ENCODE data around the gene MUSK. TPM values are rescaled to one million over a fixed set of nuclear protein-coding genes. Genes with fewer than 3 reads are reported as not detected.
"Not testable (repeated sequence)": the region's sequence is repeated elsewhere in the genome, so short reads cannot be mapped to it uniquely, and the experiment has no call there.

MUSK gene
- total RNA-seq, 1 experiment from 2014 or later: not detected

DNA sequence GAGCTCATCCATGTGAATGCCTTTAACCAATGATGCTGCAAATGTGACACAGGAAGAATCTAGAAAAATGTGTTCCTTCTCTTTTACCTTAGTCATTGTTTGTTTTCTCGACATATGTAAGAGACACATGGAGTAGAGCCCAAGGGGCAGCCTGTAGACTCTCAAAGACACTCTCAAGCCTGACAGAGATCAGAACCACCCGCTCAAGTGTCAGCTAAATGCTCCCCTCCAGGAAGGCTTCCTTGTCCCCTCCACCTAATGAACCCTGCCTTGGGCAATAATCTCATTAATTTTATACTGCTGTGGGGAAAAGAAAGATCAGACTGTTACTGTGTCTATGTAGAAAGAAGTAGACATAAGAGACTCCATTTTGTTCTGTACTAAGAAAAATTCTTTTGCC lies 157.4 kb downstream of the MUSK start:
- in situ Hi-C loops (cut with HindIII; ENCODE audit: low pct_unique_long_range_greater_than_20kb, low sequenced_read_pairs): no loop called here
- POLR2A ChIA-PET: no interaction called here
- no peak overlapping the region for H3K4me3 ChIP-seq (ENCODE audit: low read depth in 2 of 2, low read length in 2 of 2)
- ATAC-seq (no peak), DNase-seq (ENCODE audit: low read depth, low spot score) (no peak)
- CTCF ChIA-PET: no interaction called here
- H3K27ac ChIP-seq (ENCODE audit: low read length): no peak overlapping the region
- intact Hi-C loops (cut with micrococcal nuclease; ENCODE audit: unreplicated experiment): no loop called here
- no peaks in the 10 kb centered on the region for H3K27me3 ChIP-seq (ENCODE audit: control insufficient read depth, insufficient read depth, low read length)
- H3K36me3 ChIP-seq (ENCODE audit: control insufficient read depth, insufficient read depth, low read length): no peaks in the 10 kb centered on the region
- no peaks in the 10 kb centered on the region for H3K4me1 ChIP-seq (ENCODE audit: control insufficient read depth, insufficient read depth, low read length)
- TF ChIP-seq, protein P1, sequence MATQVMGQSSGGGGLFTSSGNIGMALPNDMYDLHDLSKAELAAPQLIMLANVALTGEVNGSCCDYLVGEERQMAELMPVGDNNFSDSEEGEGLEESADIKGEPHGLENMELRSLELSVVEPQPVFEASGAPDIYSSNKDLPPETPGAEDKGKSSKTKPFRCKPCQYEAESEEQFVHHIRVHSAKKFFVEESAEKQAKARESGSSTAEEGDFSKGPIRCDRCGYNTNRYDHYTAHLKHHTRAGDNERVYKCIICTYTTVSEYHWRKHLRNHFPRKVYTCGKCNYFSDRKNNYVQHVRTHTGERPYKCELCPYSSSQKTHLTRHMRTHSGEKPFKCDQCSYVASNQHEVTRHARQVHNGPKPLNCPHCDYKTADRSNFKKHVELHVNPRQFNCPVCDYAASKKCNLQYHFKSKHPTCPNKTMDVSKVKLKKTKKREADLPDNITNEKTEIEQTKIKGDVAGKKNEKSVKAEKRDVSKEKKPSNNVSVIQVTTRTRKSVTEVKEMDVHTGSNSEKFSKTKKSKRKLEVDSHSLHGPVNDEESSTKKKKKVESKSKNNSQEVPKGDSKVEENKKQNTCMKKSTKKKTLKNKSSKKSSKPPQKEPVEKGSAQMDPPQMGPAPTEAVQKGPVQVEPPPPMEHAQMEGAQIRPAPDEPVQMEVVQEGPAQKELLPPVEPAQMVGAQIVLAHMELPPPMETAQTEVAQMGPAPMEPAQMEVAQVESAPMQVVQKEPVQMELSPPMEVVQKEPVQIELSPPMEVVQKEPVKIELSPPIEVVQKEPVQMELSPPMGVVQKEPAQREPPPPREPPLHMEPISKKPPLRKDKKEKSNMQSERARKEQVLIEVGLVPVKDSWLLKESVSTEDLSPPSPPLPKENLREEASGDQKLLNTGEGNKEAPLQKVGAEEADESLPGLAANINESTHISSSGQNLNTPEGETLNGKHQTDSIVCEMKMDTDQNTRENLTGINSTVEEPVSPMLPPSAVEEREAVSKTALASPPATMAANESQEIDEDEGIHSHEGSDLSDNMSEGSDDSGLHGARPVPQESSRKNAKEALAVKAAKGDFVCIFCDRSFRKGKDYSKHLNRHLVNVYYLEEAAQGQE (IDR thresholded peaks at IDR 0.05; ENCODE audit: insufficient read depth in 1 of 2, low read depth in 2 of 2, low read length in 1 of 2): no peak
- TF ChIP-seq, protein P2, sequence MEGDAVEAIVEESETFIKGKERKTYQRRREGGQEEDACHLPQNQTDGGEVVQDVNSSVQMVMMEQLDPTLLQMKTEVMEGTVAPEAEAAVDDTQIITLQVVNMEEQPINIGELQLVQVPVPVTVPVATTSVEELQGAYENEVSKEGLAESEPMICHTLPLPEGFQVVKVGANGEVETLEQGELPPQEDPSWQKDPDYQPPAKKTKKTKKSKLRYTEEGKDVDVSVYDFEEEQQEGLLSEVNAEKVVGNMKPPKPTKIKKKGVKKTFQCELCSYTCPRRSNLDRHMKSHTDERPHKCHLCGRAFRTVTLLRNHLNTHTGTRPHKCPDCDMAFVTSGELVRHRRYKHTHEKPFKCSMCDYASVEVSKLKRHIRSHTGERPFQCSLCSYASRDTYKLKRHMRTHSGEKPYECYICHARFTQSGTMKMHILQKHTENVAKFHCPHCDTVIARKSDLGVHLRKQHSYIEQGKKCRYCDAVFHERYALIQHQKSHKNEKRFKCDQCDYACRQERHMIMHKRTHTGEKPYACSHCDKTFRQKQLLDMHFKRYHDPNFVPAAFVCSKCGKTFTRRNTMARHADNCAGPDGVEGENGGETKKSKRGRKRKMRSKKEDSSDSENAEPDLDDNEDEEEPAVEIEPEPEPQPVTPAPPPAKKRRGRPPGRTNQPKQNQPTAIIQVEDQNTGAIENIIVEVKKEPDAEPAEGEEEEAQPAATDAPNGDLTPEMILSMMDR (IDR thresholded peaks at IDR 0.05): no peak
- TF ChIP-seq SIN3A (IDR thresholded peaks at IDR 0.05; ENCODE audit: borderline replicate concordance, insufficient read depth, low read depth, low read length) (no peak), POLR2AphosphoS5 (IDR thresholded peaks at IDR 0.05; ENCODE audit: low read depth, low read length) (no peak), TCF7L2 (IDR thresholded peaks at IDR 0.05; ENCODE audit: low read depth, low read length) (no peak)
- no TSS peak for BruUV-seq (replicated peaks)
- H3K9me3 ChIP-seq (ENCODE audit: control insufficient read depth, insufficient read depth, low read depth, low read length): no peaks in the 10 kb centered on the region

DNA sequence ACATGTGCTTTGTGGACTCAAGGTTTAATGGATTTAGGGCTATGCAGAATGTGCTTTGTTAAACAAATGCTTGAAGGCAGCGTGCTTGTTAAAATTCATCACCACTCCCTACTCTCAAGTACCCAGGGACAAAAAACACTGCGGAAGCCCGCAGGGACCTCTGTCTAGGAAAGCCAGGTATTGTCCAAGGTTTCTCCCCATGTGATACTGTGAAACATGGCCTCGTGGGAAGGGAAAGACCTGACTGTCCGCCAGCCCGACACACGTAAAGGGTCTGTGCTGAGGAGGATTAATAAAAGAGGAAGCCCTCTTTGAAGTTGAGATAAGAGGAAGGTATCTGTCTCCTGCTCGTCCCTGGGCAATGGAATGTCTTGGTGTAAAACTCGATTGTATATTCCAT lies 157.8 kb downstream of the MUSK start:
- POLR2A ChIA-PET; H3K9me3 ChIP-seq (ENCODE audit: control insufficient read depth, insufficient read depth, low read depth, low read length); H3K4me1 ChIP-seq (ENCODE audit: control insufficient read depth, insufficient read depth, low read length); in situ Hi-C loops (cut with HindIII; ENCODE audit: low pct_unique_long_range_greater_than_20kb, low sequenced_read_pairs); intact Hi-C loops (cut with micrococcal nuclease; ENCODE audit: unreplicated experiment); DNase-seq (ENCODE audit: low read depth, low spot score); BruUV-seq (replicated peaks); H3K27ac ChIP-seq (ENCODE audit: low read length); H3K27me3 ChIP-seq (ENCODE audit: control insufficient read depth, insufficient read depth, low read length); H3K4me3 ChIP-seq (ENCODE audit: low read depth in 2 of 2, low read length in 2 of 2); CTCF ChIA-PET; H3K36me3 ChIP-seq (ENCODE audit: control insufficient read depth, insufficient read depth, low read length); ATAC-seq: not testable (repeated sequence)

DNA sequence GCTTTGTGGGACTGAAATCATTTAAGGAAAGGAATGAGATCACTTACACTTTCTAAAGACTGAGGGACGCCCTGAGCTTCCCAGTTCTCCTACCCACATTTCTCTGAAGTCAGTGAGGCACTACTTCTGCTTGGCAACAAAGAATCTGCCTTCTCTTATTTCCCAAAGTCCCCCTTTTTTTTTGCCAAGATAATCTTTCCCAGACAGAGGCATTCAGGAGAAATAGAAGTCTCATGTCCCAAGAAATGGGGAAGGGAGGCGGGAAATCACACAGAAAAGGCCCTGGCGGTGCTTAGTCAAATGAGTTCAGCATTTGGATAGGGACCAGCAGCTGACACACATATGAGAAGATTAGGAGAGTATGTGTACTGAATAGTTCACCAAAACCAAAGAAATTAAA lies 159.7 kb downstream of the MUSK start:
- ChIA-PET POLR2A (no interaction called here), CTCF (no interaction called here)
- Histone ChIP-seq H3K9me3 (ENCODE audit: control insufficient read depth, insufficient read depth, low read depth, low read length) (no peaks in the 10 kb centered on the region), H3K27ac (ENCODE audit: low read length) (no peak overlapping the region), H3K27me3 (ENCODE audit: control insufficient read depth, insufficient read depth, low read length) (no peaks in the 10 kb centered on the region), H3K4me1 (ENCODE audit: control insufficient read depth, insufficient read depth, low read length) (no peaks in the 10 kb centered on the region), H3K36me3 (ENCODE audit: control insufficient read depth, insufficient read depth, low read length) (no peaks in the 10 kb centered on the region), H3K4me3 (ENCODE audit: low read depth in 2 of 2, low read length in 2 of 2) (no peak overlapping the region)
- no TSS peak for BruUV-seq (replicated peaks)
- TF ChIP-seq SIN3A (IDR thresholded peaks at IDR 0.05; ENCODE audit: borderline replicate concordance, insufficient read depth, low read depth, low read length): no peak
- TF ChIP-seq, protein P1 (IDR thresholded peaks at IDR 0.05; ENCODE audit: insufficient read depth in 1 of 2, low read depth in 2 of 2, low read length in 1 of 2): peak in 1 of 2 experiments; percentile 30; a peak in 1 of 4 replicates
- TF ChIP-seq, protein P2 (IDR thresholded peaks at IDR 0.05): no peak
- no peak for ATAC-seq
- in situ Hi-C loops (cut with HindIII; ENCODE audit: low pct_unique_long_range_greater_than_20kb, low sequenced_read_pairs) (no loop called here), intact Hi-C loops (cut with micrococcal nuclease; ENCODE audit: unreplicated experiment) (no loop called here)
- no peak for DNase-seq (ENCODE audit: low read depth, low spot score)

Data from Panc1 (cell line).